ENCODE results near the gene ATP8B3.

DNA sequence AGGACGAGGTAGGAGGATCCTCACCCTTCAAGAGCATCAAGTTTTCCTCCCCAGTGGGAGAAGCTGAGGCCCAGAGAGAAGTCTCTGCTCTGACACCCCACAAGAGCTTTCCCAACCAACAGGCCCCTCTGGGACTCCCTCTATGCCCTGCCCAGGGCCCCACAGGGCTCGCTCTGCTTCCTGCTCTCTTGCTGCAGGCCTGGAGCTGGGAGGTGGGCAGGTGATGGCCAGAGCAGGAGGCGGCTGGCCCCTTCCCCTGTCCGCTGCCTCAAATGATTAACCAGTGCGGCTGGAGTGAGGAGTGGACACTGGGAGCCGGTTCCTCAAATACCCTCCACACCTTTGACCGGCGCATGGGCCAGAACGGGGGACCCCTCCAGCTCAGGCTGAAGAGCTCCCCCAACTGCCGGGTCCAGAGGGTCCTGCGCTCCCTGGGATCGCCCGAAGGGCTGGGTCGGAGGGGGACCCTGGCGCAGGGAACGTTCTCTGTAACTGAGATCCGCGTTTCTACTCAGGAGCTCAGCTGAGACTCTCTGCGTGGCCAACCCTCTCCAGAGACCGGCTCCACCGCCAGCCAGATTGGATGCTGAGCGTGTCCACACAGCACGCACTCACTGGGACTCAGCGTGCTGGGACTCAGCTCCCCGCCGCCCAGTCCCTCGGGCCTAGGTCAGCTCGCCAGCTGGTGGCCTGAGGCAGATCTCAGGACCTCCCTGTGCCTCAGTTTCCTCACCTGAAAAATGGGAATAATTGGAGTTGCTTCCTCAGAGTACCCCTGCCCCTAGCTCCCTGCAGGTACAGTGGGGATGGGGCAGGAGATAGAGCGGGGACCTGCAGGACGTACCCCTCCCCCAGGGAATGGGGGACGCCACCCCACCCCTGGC lies 65.4 kb downstream of the ATP8B3 start:
- TF ChIP-seq POLR2AphosphoS5 (IDR thresholded peaks at IDR 0.05) (no peak), POLR2A (IDR thresholded peaks at IDR 0.05) (no peak)
- TF ChIP-seq, protein P1, sequence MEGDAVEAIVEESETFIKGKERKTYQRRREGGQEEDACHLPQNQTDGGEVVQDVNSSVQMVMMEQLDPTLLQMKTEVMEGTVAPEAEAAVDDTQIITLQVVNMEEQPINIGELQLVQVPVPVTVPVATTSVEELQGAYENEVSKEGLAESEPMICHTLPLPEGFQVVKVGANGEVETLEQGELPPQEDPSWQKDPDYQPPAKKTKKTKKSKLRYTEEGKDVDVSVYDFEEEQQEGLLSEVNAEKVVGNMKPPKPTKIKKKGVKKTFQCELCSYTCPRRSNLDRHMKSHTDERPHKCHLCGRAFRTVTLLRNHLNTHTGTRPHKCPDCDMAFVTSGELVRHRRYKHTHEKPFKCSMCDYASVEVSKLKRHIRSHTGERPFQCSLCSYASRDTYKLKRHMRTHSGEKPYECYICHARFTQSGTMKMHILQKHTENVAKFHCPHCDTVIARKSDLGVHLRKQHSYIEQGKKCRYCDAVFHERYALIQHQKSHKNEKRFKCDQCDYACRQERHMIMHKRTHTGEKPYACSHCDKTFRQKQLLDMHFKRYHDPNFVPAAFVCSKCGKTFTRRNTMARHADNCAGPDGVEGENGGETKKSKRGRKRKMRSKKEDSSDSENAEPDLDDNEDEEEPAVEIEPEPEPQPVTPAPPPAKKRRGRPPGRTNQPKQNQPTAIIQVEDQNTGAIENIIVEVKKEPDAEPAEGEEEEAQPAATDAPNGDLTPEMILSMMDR (IDR thresholded peaks at IDR 0.05), result no peak

Data from sigmoid colon (tissue), 4 donors.